ENCODE results near the gene SLC6A15.

SLC6A15 gene

GRCh38 chr12:84904051-84904450, 8.5 kb downstream of the SLC6A15 start:
- no peak overlapping the region for H3K4me2 ChIP-seq (ENCODE audit: low read depth, low read length, poor library complexity, severe bottlenecking)
- no peaks in the 10 kb centered on the region for H3K79me2 ChIP-seq (ENCODE audit: insufficient read depth, low read length)
- no peaks in the 10 kb centered on the region for H3K9me2 ChIP-seq (replicated peaks; ENCODE audit: low read depth, low read length)
- no peak overlapping the region for H3K4me3 ChIP-seq (ENCODE audit: low read length, poor library complexity, severe bottlenecking)
- H4K20me1 ChIP-seq (ENCODE audit: insufficient read depth, low read length, poor library complexity, severe bottlenecking), result no peaks in the 10 kb centered on the region
- no peaks in the 10 kb centered on the region for H3K27me3 ChIP-seq (ENCODE audit: insufficient read depth, low read length, poor library complexity, severe bottlenecking)
- H2AFZ ChIP-seq (ENCODE audit: low read length), result no peak overlapping the region
- H3K4me1 ChIP-seq (ENCODE audit: insufficient read depth, low read length, poor library complexity, severe bottlenecking), result no peaks in the 10 kb centered on the region
- TF ChIP-seq, protein P1, sequence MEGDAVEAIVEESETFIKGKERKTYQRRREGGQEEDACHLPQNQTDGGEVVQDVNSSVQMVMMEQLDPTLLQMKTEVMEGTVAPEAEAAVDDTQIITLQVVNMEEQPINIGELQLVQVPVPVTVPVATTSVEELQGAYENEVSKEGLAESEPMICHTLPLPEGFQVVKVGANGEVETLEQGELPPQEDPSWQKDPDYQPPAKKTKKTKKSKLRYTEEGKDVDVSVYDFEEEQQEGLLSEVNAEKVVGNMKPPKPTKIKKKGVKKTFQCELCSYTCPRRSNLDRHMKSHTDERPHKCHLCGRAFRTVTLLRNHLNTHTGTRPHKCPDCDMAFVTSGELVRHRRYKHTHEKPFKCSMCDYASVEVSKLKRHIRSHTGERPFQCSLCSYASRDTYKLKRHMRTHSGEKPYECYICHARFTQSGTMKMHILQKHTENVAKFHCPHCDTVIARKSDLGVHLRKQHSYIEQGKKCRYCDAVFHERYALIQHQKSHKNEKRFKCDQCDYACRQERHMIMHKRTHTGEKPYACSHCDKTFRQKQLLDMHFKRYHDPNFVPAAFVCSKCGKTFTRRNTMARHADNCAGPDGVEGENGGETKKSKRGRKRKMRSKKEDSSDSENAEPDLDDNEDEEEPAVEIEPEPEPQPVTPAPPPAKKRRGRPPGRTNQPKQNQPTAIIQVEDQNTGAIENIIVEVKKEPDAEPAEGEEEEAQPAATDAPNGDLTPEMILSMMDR (conservative IDR thresholded peaks at IDR 0.05; ENCODE audit: low read length), result no peak
- TF ChIP-seq EZH2phosphoT487 (IDR thresholded peaks at IDR 0.05; ENCODE audit: borderline replicate concordance), result no peak
- no peaks in the 10 kb centered on the region for H3K9me3 ChIP-seq (ENCODE audit: insufficient read depth, low read depth, low read length)
- H3K36me3 ChIP-seq (ENCODE audit: insufficient read depth, low read length), result no peaks in the 10 kb centered on the region
- H3K9ac ChIP-seq (ENCODE audit: low read depth, low read length, poor library complexity, severe bottlenecking), result no peak overlapping the region
- H3F3A ChIP-seq (ENCODE audit: low read depth), result no peaks in the 10 kb centered on the region

GRCh38 chr12:84891106-84891838, 21.3 kb downstream of the SLC6A15 start:
- no peaks in the 10 kb centered on the region for H3K9me2 ChIP-seq (replicated peaks; ENCODE audit: low read depth, low read length)
- no peak overlapping the region for H2AFZ ChIP-seq (ENCODE audit: low read length)
- H3K4me3 ChIP-seq (ENCODE audit: low read length, poor library complexity, severe bottlenecking), result no peak overlapping the region
- no peaks in the 10 kb centered on the region for H3K9me3 ChIP-seq (ENCODE audit: insufficient read depth, low read depth, low read length)
- no peaks in the 10 kb centered on the region for H3F3A ChIP-seq (ENCODE audit: low read depth)
- no peaks in the 10 kb centered on the region for H4K20me1 ChIP-seq (ENCODE audit: insufficient read depth, low read length, poor library complexity, severe bottlenecking)
- H3K4me1 ChIP-seq (ENCODE audit: insufficient read depth, low read length, poor library complexity, severe bottlenecking), result no peaks in the 10 kb centered on the region
- H3K27me3 ChIP-seq (ENCODE audit: insufficient read depth, low read length, poor library complexity, severe bottlenecking), result no peaks in the 10 kb centered on the region
- TF ChIP-seq, protein P1 (conservative IDR thresholded peaks at IDR 0.05; ENCODE audit: low read length), result no peak
- no peak for TF ChIP-seq EZH2phosphoT487 (IDR thresholded peaks at IDR 0.05; ENCODE audit: borderline replicate concordance)
- no peak overlapping the region for H3K4me2 ChIP-seq (ENCODE audit: low read depth, low read length, poor library complexity, severe bottlenecking)
- H3K9ac ChIP-seq (ENCODE audit: low read depth, low read length, poor library complexity, severe bottlenecking), result no peak overlapping the region
- no peaks in the 10 kb centered on the region for H3K36me3 ChIP-seq (ENCODE audit: insufficient read depth, low read length)
- no peaks in the 10 kb centered on the region for H3K79me2 ChIP-seq (ENCODE audit: insufficient read depth, low read length)

DNA sequence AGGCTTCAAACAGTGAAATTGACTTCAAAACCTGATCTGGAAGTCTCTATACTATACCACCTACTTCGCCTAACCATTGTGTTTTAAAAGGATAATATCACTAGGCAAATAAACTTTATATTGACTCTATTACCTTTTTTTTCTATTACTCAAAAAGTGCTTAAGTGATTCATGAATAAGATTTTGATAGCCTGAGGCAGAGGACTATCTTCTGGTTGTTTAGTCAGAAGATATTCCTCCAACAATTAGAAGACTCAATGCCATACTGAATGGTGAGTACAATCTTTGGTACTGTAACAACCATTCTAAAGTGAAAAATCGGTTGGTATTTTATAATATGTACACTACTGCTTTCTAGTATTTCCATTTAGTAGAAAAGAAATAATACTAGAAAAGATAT, 22.8 kb downstream of the SLC6A15 start:
- Histone ChIP-seq H3K9me3 (ENCODE audit: insufficient read depth, low read depth, low read length) (no peaks in the 10 kb centered on the region), H3K79me2 (ENCODE audit: insufficient read depth, low read length) (no peaks in the 10 kb centered on the region), H3F3A (ENCODE audit: low read depth) (no peaks in the 10 kb centered on the region), H3K4me3 (ENCODE audit: low read length, poor library complexity, severe bottlenecking) (no peak overlapping the region), H3K9me2 (replicated peaks; ENCODE audit: low read depth, low read length) (no peaks in the 10 kb centered on the region), H4K20me1 (ENCODE audit: insufficient read depth, low read length, poor library complexity, severe bottlenecking) (no peaks in the 10 kb centered on the region), H2AFZ (ENCODE audit: low read length) (no peak overlapping the region), H3K9ac (ENCODE audit: low read depth, low read length, poor library complexity, severe bottlenecking) (no peak overlapping the region), H3K4me2 (ENCODE audit: low read depth, low read length, poor library complexity, severe bottlenecking) (no peak overlapping the region), H3K4me1 (ENCODE audit: insufficient read depth, low read length, poor library complexity, severe bottlenecking) (no peaks in the 10 kb centered on the region), H3K27me3 (ENCODE audit: insufficient read depth, low read length, poor library complexity, severe bottlenecking) (no peaks in the 10 kb centered on the region), H3K36me3 (ENCODE audit: insufficient read depth, low read length) (no peaks in the 10 kb centered on the region)
- TF ChIP-seq, protein P1 (conservative IDR thresholded peaks at IDR 0.05; ENCODE audit: low read length), result no peak
- no peak for TF ChIP-seq EZH2phosphoT487 (IDR thresholded peaks at IDR 0.05; ENCODE audit: borderline replicate concordance)

All from Loucy (cell line).